IMR-90 (cell line): ENCODE results near the gene NLGN2. TPM values are rescaled to one million over a fixed set of nuclear protein-coding genes. Genes with fewer than 3 reads are reported as not detected.
"Not testable (repeated sequence)": the region's sequence is repeated elsewhere in the genome, so short reads cannot be mapped to it uniquely, and the experiment has no call there.

Experiments
- ATAC-seq: fragments of 200-7000 bp; cut with Tn5 transposase; 2 replicates; pipeline ENCODE4 v1.9.1; 2020; ENCODE audit warnings: low read depth, mild to moderate bottlenecking, moderate library complexity
- BruUV-seq: library from RNA; stranded (reverse); fragments of 400-500 nt; replicated peaks from 2 replicates; lab custom pipeline; 2021; lab: Mats Ljungman, UMichigan
- CTCF ChIA-PET: fragments of 300-600 bp; formaldehyde crosslinking; extraction: SDS; loops from one replicate; lab custom pipeline; 2021; ENCODE audit warnings: antibody characterized with exemption; lab: Yijun Ruan, JAX
- POLR2A ChIA-PET: fragments of 300-600 bp; sonication (Branson Sonifier 250); formaldehyde crosslinking; loops from one replicate; lab custom pipeline; 2022; ENCODE audit warnings: antibody characterized with exemption; ENCODE audit not compliant: unreplicated experiment; lab: Charles Lee
- DNase-seq: peaks from one replicate; pipeline ENCODE4 v3.0.0; 2013
- H2AFZ ChIP-seq: replicated peaks from 2 replicates; pipeline ENCODE3; 2013; ENCODE audit warnings: low read length, mild to moderate bottlenecking; ENCODE audit not compliant: poor library complexity
- H2AK5ac ChIP-seq: 2 replicates; pipeline ENCODE4 v1.6.1; 2013; ENCODE audit warnings: low read depth, low read length, inconsistent platforms
- H2AK9ac ChIP-seq: replicated peaks from 2 replicates; pipeline ENCODE3; 2013; ENCODE audit warnings: mild to moderate bottlenecking, low read depth, low read length, moderate library complexity; ENCODE audit not compliant: poor library complexity
- H2BK120ac ChIP-seq: 2 replicates; pipeline ENCODE4 v1.6.1; 2013; ENCODE audit warnings: low read depth, low read length, inconsistent platforms
- H2BK15ac ChIP-seq: 3 replicates; pipeline ENCODE4 v1.6.1; 2013; ENCODE audit warnings: low read depth, low read length, inconsistent platforms
- H2BK20ac ChIP-seq: 2 replicates; pipeline ENCODE4 v1.6.1; 2013; ENCODE audit warnings: low read depth, mild to moderate bottlenecking, inconsistent platforms, low read length, moderate library complexity
- H2BK5ac ChIP-seq: 2 replicates; pipeline ENCODE4 v1.6.1; 2013; ENCODE audit warnings: mild to moderate bottlenecking, low read depth, low read length, inconsistent platforms; ENCODE audit not compliant: poor library complexity, severe bottlenecking
- H3K14ac ChIP-seq: replicated peaks from 2 replicates; pipeline ENCODE4 v1.6.1; 2013; ENCODE audit warnings: low read depth, low read length, inconsistent platforms
- H3K18ac ChIP-seq: 2 replicates; pipeline ENCODE4 v1.6.1; 2013; ENCODE audit warnings: low read depth, low read length, control low read depth
- H3K23ac ChIP-seq: 2 replicates; pipeline ENCODE4 v1.6.1; 2013; ENCODE audit warnings: low read depth, low read length, inconsistent platforms
- H3K27ac ChIP-seq: 2 replicates; pipeline ENCODE4 v1.5.1; 2013; ENCODE audit warnings: mild to moderate bottlenecking, control low read depth, low read length; ENCODE audit not compliant: insufficient read depth
- H3K27me3 ChIP-seq: 2 replicates; pipeline ENCODE4 v1.6.1; 2013; ENCODE audit warnings: low read length; ENCODE audit not compliant: control insufficient read depth, insufficient read depth
- H3K36me3 ChIP-seq: 2 replicates; pipeline ENCODE4 v1.6.1; 2013; ENCODE audit warnings: low read length, mixed read lengths; ENCODE audit not compliant: control insufficient read depth, insufficient read depth
- H3K4ac ChIP-seq: 2 replicates; pipeline ENCODE4 v1.6.1; 2013; ENCODE audit warnings: low read depth, low read length, inconsistent platforms
- H3K4me1 ChIP-seq: 2 replicates; pipeline ENCODE4 v1.6.1; 2013; ENCODE audit warnings: low read length, mixed read lengths; ENCODE audit not compliant: control insufficient read depth, insufficient read depth
- H3K4me2 ChIP-seq: 2 replicates; pipeline ENCODE4 v1.6.1; 2013; ENCODE audit warnings: low read depth, mild to moderate bottlenecking, control low read depth, low read length, moderate library complexity
- H3K4me3 ChIP-seq: 2 replicates; pipeline ENCODE4 v1.5.1; 2013; ENCODE audit warnings: low read depth, mild to moderate bottlenecking, control low read depth, low read length, moderate library complexity; ENCODE audit not compliant: insufficient read depth
- H3K56ac ChIP-seq: 2 replicates; pipeline ENCODE4 v1.6.1; 2013; ENCODE audit warnings: low read length, inconsistent platforms; ENCODE audit not compliant: insufficient read depth; ENCODE audit errors: extremely low read depth
- H3K79me1 ChIP-seq, 2 experiments: 2 replicates each; pipeline ENCODE4 v1.6.1; 2013; ENCODE audit warnings: low read length in 2 of 2, inconsistent platforms in 1 of 2, low read depth in 1 of 2
- H3K9ac ChIP-seq: 2 replicates; pipeline ENCODE4 v1.6.1; 2013; ENCODE audit warnings: low read depth, low read length, control low read depth
- H3K9me1 ChIP-seq: 2 replicates; pipeline ENCODE4 v1.6.1; 2013; ENCODE audit warnings: low read length, inconsistent platforms; ENCODE audit not compliant: insufficient read depth
- H3K9me3 ChIP-seq: 2 replicates; pipeline ENCODE4 v1.6.1; 2013; ENCODE audit warnings: low read length; ENCODE audit not compliant: control insufficient read depth, insufficient read depth
- H4K20me1 ChIP-seq: 2 replicates; pipeline ENCODE4 v1.6.1; 2013; ENCODE audit warnings: low read length, inconsistent platforms; ENCODE audit not compliant: insufficient read depth
- H4K5ac ChIP-seq: 2 replicates; pipeline ENCODE4 v1.6.1; 2013; ENCODE audit warnings: mild to moderate bottlenecking, low read depth, low read length, control low read depth
- H4K8ac ChIP-seq, 2 experiments: 2 replicates each; pipeline ENCODE4 v1.6.1; 2013; ENCODE audit warnings: low read depth in 2 of 2, low read length in 2 of 2, control low read depth in 1 of 2, inconsistent platforms in 1 of 2
- H4K91ac ChIP-seq: 2 replicates; pipeline ENCODE4 v1.6.1; 2013; ENCODE audit warnings: low read depth, low read length, inconsistent platforms; ENCODE audit not compliant: insufficient read depth
- CEBPB ChIP-seq: IDR thresholded peaks from 2 replicates; pipeline ENCODE4 v1.6.1; 2012; ENCODE audit warnings: low read depth, low read length, improper control_type of control experiment
- FOS ChIP-seq: fragments of 150-350 bp; IDR thresholded peaks from 2 replicates; pipeline ENCODE4 v1.6.1; 2016; ENCODE audit warnings: low read depth, low read length
- MXI1 ChIP-seq: IDR thresholded peaks from 2 replicates; pipeline ENCODE4 v1.6.1; 2012; ENCODE audit warnings: low read depth, mild to moderate bottlenecking, low read length, moderate library complexity, borderline replicate concordance
- RFX5 ChIP-seq: IDR thresholded peaks from 2 replicates; pipeline ENCODE4 v1.8.0; 2012; ENCODE audit warnings: low read depth, mild to moderate bottlenecking, low read length, moderate library complexity
- WGBS, 2 experiments: methylation state at CpG; one replicate each; pipeline versions ENCODE4 v1.1.5 to v1.1.7; 2013; ENCODE audit warnings: missing lambda C conversion rate in 2 of 2; ENCODE audit not compliant: insufficient read length in 1 of 2; ENCODE audit errors: extremely low coverage in 2 of 2; 5-methylcytosine and 5-hydroxymethylcytosine counted together
- dilution Hi-C: fragments of 300-500 bp; cut with HindIII; formaldehyde crosslinking; loops from one replicate; pipeline ENCODE4 v1.14.3; 2018; ENCODE audit warnings: low sequenced_read_pairs; ENCODE audit not compliant: unreplicated experiment
- in situ Hi-C: fragments of 300-500 bp; cut with MboI; formaldehyde crosslinking; loops from 3 replicates; pipeline ENCODE4 v1.14.3; 2019; ENCODE audit warnings: low sequenced_read_pairs, inconsistent platforms, mixed read lengths
- intact Hi-C: fragments of 100-400 bp; cut with micrococcal nuclease; formaldehyde crosslinking; loops from 2 replicates; pipeline ENCODE4 v1.10.0; 2022
- polyA plus RNA-seq, 3 experiments: library from polyadenylated mRNA; depleted of rRNA; stranded (reverse); fragments of >200 nt; gene quantifications; 2 replicates each; pipeline ENCODE4 v1.2.3, GENCODE V29; 2012; ENCODE audit warnings: low replicate concordance in 1 of 3
- total RNA-seq: library from RNA; depleted of rRNA; stranded (reverse); fragments of >200 nt; gene quantifications from 2 replicates; pipeline ENCODE4 v1.2.3, GENCODE V29; 2012
- TF ChIP-seq, protein P1 (sequence below): fragments of 150-350 bp; IDR thresholded peaks from 2 replicates; pipeline ENCODE4 v1.6.1; 2016; ENCODE audit warnings: low read depth, mild to moderate bottlenecking, low read length, moderate library complexity, borderline replicate concordance

Gene NLGN2
- total and polyA plus RNA-seq, 2 of the 4 experiments (the other 2 are of a cell fraction), result 1.8 to 38.1 TPM

GRCh38 chr17:7363311-7363710, 44.3 kb upstream of the NLGN2 start:
- H3K4ac ChIP-seq, result no peak overlapping the region
- no peaks in the 10 kb centered on the region for H3K79me1 ChIP-seq
- no peaks in the 10 kb centered on the region for H4K20me1 ChIP-seq
- no peaks in the 10 kb centered on the region for H3K9me3 ChIP-seq
- dilution Hi-C loops, result no loop called here
- H3K18ac ChIP-seq, result no peak overlapping the region
- BruUV-seq, result no TSS peak
- no peak overlapping the region for H3K4me3 ChIP-seq
- H3K9me1 ChIP-seq, result no peaks in the 10 kb centered on the region
- H3K14ac ChIP-seq, result no peak overlapping the region
- ATAC-seq (peak; percentile 71), DNase-seq (peak; percentile 18)
- H3K36me3 ChIP-seq, result no peaks in the 10 kb centered on the region
- peaks cover 4% of the 10 kb centered on the region for H3K27me3 ChIP-seq
- H3K23ac ChIP-seq, result no peak overlapping the region
- H4K8ac ChIP-seq, result no peak overlapping the region
- H2BK120ac ChIP-seq, result no peak overlapping the region
- no peaks in the 10 kb centered on the region for H3K4me1 ChIP-seq
- H2AK9ac ChIP-seq, result no peak overlapping the region
- in situ Hi-C loops, result no loop called here
- no peak overlapping the region for H3K4me2 ChIP-seq
- no peak overlapping the region for H2BK20ac ChIP-seq
- TF ChIP-seq, protein P1, sequence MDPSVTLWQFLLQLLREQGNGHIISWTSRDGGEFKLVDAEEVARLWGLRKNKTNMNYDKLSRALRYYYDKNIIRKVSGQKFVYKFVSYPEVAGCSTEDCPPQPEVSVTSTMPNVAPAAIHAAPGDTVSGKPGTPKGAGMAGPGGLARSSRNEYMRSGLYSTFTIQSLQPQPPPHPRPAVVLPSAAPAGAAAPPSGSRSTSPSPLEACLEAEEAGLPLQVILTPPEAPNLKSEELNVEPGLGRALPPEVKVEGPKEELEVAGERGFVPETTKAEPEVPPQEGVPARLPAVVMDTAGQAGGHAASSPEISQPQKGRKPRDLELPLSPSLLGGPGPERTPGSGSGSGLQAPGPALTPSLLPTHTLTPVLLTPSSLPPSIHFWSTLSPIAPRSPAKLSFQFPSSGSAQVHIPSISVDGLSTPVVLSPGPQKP, result no peak
- TF ChIP-seq CEBPB (no peak), RFX5 (no peak), FOS (no peak), MXI1 (no peak)
- no peak overlapping the region for H4K91ac ChIP-seq
- H2BK15ac ChIP-seq, result no peak overlapping the region
- ChIA-PET CTCF (no interaction called here), POLR2A (no interaction called here)
- no peak overlapping the region for H2AK5ac ChIP-seq
- no peak overlapping the region for H3K27ac ChIP-seq
- no peak overlapping the region for H3K56ac ChIP-seq
- H2AFZ ChIP-seq, result peak overlapping the region; percentile 28
- intact Hi-C loops, result no loop called here
- H3K9ac ChIP-seq, result no peak overlapping the region
- no peak overlapping the region for H2BK5ac ChIP-seq
- no peak overlapping the region for H4K5ac ChIP-seq
- 100% methylated on average over 1 of the region's 6 CpGs; no CpG with 5 or more reads in 1 of the 2 experiments for whole genome bisulfite sequencing, 2 experiments

- DNase-seq, H2BK20ac ChIP-seq, H2BK5ac ChIP-seq, H2AK5ac ChIP-seq, H3K56ac ChIP-seq, H3K27ac ChIP-seq, H2AFZ ChIP-seq, POLR2A ChIA-PET, H3K14ac ChIP-seq, H3K79me1 ChIP-seq, in situ Hi-C loops, H3K9ac ChIP-seq, H3K4me1 ChIP-seq, H3K9me3 ChIP-seq, BruUV-seq, H2BK120ac ChIP-seq, H3K4me3 ChIP-seq, H3K23ac ChIP-seq, H4K20me1 ChIP-seq, CTCF ChIA-PET, H4K91ac ChIP-seq, ATAC-seq, H3K9me1 ChIP-seq, H3K4me2 ChIP-seq, intact Hi-C loops, H4K5ac ChIP-seq, H2AK9ac ChIP-seq, H3K18ac ChIP-seq, H4K8ac ChIP-seq, H2BK15ac ChIP-seq, H3K4ac ChIP-seq, dilution Hi-C loops, H3K36me3 ChIP-seq: not testable (repeated sequence)
- no CpG with 5 or more reads among the region's 7 CpGs for WGBS, 2 experiments
- peaks cover 22% of the 10 kb centered on the region for H3K27me3 ChIP-seq
Observed at GRCh38 chr17:7365963-7366362, 41.7 kb upstream of the NLGN2 start.
